ENCODE data around the gene STRIP1. TPM values are rescaled to one million over a fixed set of nuclear protein-coding genes. Genes with fewer than 3 reads are reported as not detected.

STRIP1 gene
- total and polyA plus RNA-seq, 8 donors = 32.7 to 59.7 (median 52.3) TPM

DNA sequence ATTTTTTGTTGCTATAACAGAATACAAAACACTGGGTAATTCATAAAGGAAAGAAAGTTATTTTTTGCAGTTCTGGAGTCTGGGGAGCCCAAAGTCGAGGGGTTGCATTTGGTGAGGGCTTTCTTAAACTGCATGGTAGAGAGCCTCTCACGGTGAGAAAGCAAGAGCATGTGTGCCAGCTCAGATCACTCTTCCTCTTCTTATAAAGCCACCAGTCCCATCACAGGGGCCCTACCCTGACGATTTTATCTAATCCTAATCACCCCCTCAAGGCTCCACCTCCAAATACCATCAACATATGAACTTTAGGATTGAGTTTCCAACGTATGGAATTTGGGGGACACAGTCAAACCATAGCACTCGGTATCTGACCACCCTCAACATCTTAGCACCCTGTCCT is 1.0 kb upstream of the STRIP1 start:
- intact Hi-C loops (cut with DNase I) = no loop called here
- TF ChIP-seq, protein P1, sequence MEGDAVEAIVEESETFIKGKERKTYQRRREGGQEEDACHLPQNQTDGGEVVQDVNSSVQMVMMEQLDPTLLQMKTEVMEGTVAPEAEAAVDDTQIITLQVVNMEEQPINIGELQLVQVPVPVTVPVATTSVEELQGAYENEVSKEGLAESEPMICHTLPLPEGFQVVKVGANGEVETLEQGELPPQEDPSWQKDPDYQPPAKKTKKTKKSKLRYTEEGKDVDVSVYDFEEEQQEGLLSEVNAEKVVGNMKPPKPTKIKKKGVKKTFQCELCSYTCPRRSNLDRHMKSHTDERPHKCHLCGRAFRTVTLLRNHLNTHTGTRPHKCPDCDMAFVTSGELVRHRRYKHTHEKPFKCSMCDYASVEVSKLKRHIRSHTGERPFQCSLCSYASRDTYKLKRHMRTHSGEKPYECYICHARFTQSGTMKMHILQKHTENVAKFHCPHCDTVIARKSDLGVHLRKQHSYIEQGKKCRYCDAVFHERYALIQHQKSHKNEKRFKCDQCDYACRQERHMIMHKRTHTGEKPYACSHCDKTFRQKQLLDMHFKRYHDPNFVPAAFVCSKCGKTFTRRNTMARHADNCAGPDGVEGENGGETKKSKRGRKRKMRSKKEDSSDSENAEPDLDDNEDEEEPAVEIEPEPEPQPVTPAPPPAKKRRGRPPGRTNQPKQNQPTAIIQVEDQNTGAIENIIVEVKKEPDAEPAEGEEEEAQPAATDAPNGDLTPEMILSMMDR (IDR thresholded peaks at IDR 0.05) = no peak
- peaks cover 9 to 27% of the 10 kb centered on the region in 2 donors for H3K4me1 ChIP-seq
- peaks cover 0 to 13% of the 10 kb centered on the region in 2 donors for H3K36me3 ChIP-seq
- no peak overlapping the region for H3K27ac ChIP-seq
- no peaks in the 10 kb centered on the region for H3K27me3 ChIP-seq
- DNase-seq = no peak
- no peaks in the 10 kb centered on the region for H3K9me3 ChIP-seq
- H3K4me3 ChIP-seq = no peak overlapping the region
- ATAC-seq = no peak

DNA sequence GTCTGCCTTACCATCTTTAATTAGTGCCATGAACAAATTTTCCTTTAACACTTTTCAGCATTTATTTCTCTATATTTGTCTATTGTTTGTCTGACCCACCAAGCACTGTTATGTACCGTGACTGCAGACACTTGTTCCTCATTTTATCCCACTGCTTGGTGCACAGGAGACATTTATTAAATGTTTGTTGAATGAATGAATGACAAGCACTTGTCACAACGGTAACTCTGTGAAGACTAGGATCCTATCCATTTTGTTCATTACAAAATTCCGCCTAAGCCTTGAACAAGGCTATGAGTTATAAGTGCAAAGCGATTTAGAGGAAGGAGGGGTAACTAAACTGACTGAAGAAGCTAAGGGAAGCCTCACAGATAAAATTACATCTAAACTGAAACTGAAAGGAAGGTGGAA is 379 bp upstream of the STRIP1 start:
- DNase-seq = no peak
- intact Hi-C loops (cut with DNase I) = no loop called here
- peak overlapping the region; percentile 98 to 99 for H3K4me3 ChIP-seq
- TF ChIP-seq, protein P1 (IDR thresholded peaks at IDR 0.05) = no peak
- ATAC-seq = no peak
- no peaks in the 10 kb centered on the region for H3K9me3 ChIP-seq
- H3K4me1 ChIP-seq = peaks cover 9 to 27% of the 10 kb centered on the region in 2 donors
- H3K36me3 ChIP-seq = peaks cover 0 to 19% of the 10 kb centered on the region in 2 donors
- H3K27me3 ChIP-seq = no peaks in the 10 kb centered on the region
- H3K27ac ChIP-seq = peak overlapping the region; percentile 88 to 91

DNA sequence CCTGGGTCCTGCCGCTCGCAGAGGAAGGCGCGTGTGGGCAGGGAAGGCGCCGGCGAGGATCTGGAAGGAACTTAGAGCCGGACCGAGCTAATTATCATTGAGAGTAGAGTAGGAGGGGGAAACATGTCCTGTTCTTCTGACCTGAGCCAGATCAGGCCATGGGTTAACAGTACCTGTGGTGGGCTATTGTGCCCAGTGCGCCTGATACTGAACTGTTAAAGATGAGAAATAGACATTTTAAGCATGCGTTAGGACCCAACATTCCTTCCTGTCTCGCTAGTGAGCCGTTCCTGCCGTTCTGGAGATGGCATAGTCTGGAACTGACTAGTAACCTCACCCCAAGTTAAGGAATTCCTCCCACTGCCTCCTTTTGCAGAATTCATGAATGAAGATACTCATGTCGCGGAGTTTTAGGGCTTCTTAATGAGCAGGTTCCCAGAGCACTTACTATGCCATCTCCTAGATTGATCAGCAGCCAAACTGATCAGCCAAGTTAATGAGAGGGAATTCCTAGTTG is 870 bp downstream of the STRIP1 start:
- ATAC-seq (peak; percentile 52), DNase-seq (no peak)
- H3K36me3 ChIP-seq = peaks cover 0 to 31% of the 10 kb centered on the region in 2 donors
- peak overlapping the region; percentile 88 to 91 for H3K27ac ChIP-seq
- H3K27me3 ChIP-seq = no peaks in the 10 kb centered on the region
- TF ChIP-seq, protein P1 (IDR thresholded peaks at IDR 0.05) = no peak
- no peaks in the 10 kb centered on the region for H3K9me3 ChIP-seq
- peak overlapping the region; percentile 98 to 99 for H3K4me3 ChIP-seq
- intact Hi-C loops (cut with DNase I) = no loop called here
- peaks cover 9 to 27% of the 10 kb centered on the region in 2 donors for H3K4me1 ChIP-seq

DNA sequence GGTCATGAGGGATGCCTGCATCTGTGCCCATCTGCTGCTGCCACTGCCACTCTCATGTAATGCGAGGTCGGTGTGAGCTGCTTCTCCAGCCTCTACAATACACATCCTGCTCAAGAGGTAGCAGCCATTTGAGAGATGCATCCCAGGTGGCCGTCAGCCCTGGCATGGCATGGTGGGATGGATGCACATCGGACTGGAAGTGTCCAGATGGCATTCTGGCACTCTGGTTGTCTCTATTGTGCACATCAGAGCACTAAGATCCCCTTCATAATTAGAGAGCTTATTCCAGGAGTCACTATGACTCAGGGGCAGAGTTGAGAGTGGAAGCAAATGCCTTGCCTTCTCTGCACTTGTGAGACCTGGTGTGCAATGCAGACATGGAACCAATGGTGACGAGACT is 3.8 kb downstream of the STRIP1 start:
- Histone ChIP-seq H3K9me3 (no peaks in the 10 kb centered on the region), H3K36me3 (peaks cover 0 to 61% of the 10 kb centered on the region in 2 donors), H3K27me3 (no peaks in the 10 kb centered on the region), H3K4me1 (peaks cover 9 to 20% of the 10 kb centered on the region in 2 donors), H3K4me3 (no peak overlapping the region), H3K27ac (no peak overlapping the region)
- intact Hi-C loops (cut with DNase I) = no loop called here
- TF ChIP-seq, protein P1 (IDR thresholded peaks at IDR 0.05) = no peak
- ATAC-seq (no peak), DNase-seq (no peak)

DNA sequence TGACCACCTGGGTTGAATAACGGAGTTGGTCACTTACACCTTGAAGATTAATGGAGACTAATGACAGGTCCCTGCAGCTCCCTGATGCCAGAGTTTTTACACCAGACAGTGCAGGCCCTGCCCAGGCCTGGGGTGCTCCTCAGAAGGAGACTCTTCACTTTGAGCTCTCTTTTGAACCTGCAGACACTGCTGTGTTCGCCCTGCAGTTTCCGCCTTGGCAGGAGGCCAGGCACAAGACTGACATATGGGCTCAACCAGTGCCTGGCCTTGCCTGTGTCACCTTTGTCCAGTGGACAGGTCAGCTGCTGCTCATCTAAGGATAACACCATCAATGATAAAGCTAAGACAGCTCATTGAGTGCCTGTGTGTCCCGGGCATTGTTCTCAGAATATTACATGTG is 5.2 kb downstream of the STRIP1 start:
- ATAC-seq (no peak), DNase-seq (no peak)
- TF ChIP-seq, protein P1 (IDR thresholded peaks at IDR 0.05) = no peak
- H3K9me3 ChIP-seq = no peaks in the 10 kb centered on the region
- intact Hi-C loops (cut with DNase I) = no loop called here
- peaks cover 0 to 75% of the 10 kb centered on the region in 2 donors for H3K36me3 ChIP-seq
- H3K27me3 ChIP-seq = no peaks in the 10 kb centered on the region
- H3K4me1 ChIP-seq = peaks cover 9 to 16% of the 10 kb centered on the region in 2 donors
- no peak overlapping the region for H3K4me3 ChIP-seq
- no peak overlapping the region for H3K27ac ChIP-seq

All from left lung (tissue), 10 donors.